SK-N-SH treated with all-trans-retinoic acid at 6 μM for 48 hours (cell line): ENCODE data around the gene CHRNA5.

Experiments
- ARNTL ChIP-seq: fragments of 450-650 bp; formaldehyde crosslinking; IDR thresholded peaks from 2 replicates; pipeline ENCODE4 v1.5.0; 2020; ENCODE audit warnings: low read depth, mild to moderate bottlenecking, moderate library complexity, borderline replicate concordance
- CSRNP3 ChIP-seq: fragments of 250-450 bp; sonication (Bioruptor Pico); IDR thresholded peaks from 2 replicates; pipeline ENCODE4 v1.5.1; 2021; ENCODE audit warnings: mild to moderate bottlenecking, moderate library complexity
- PATZ1 ChIP-seq: fragments of 250-450 bp; sonication (Bioruptor Pico); IDR thresholded peaks from 2 replicates; pipeline ENCODE4 v1.8.0; 2020; ENCODE audit warnings: mild to moderate bottlenecking, moderate library complexity, borderline replicate concordance
- POU6F1 ChIP-seq: fragments of 250-450 bp; sonication (Bioruptor Pico); IDR thresholded peaks from 2 replicates; pipeline ENCODE4 v1.8.0; 2021; ENCODE audit warnings: low read depth, mild to moderate bottlenecking, moderate library complexity, borderline replicate concordance
- PPARA ChIP-seq: fragments of 250-450 bp; sonication (Bioruptor Pico); IDR thresholded peaks from 2 replicates; pipeline ENCODE4 v1.5.0; 2020; ENCODE audit warnings: mild to moderate bottlenecking, borderline replicate concordance
- RARB ChIP-seq: fragments of 250-450 bp; sonication (Bioruptor Pico); IDR thresholded peaks from 2 replicates; pipeline ENCODE4 v1.8.0; 2021; ENCODE audit warnings: mild to moderate bottlenecking, moderate library complexity
- TOX ChIP-seq: fragments of 250-450 bp; sonication (Bioruptor Pico); IDR thresholded peaks from 2 replicates; pipeline ENCODE4 v1.8.0; 2021; ENCODE audit warnings: mild to moderate bottlenecking, moderate library complexity, borderline replicate concordance
- ZFP3 ChIP-seq: fragments of 250-450 bp; sonication (Bioruptor Pico); IDR thresholded peaks from 2 replicates; pipeline ENCODE4 v1.5.0; 2020; ENCODE audit warnings: mild to moderate bottlenecking, moderate library complexity
- ZNF70 ChIP-seq: fragments of 450-650 bp; formaldehyde crosslinking; IDR thresholded peaks from 2 replicates; pipeline ENCODE4 v1.5.0; 2020; ENCODE audit warnings: mild to moderate bottlenecking, moderate library complexity

DNA sequence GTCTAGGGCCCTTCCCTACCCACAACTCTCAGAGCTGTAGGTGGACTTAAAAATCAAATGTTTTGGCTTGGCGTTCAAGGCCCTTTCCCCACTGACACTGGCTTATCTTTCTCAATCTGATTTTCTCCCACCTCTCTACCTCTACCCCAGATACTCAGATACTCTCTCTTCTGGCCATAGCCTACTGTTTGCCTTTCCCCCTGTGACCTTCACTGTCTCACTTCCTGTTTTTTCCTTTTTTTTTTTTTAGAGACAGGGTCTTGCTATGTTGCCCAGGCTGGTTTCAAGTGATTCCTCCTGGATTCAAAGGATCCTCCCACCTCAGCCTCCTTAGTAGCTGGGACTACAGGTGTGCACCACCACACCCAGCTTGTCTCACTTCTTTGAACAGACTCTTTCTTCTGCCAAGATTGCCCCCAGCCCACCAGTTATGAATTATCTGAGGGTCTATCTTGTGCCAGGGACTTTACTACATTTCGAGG lies 71.1 kb downstream of the CHRNA5 start:
- no peak for TF ChIP-seq RARB (CRISPR knock-in tag)
- TF ChIP-seq PATZ1: no peak
- no peak for TF ChIP-seq ZNF70 (CRISPR knock-in tag)
- no peak for TF ChIP-seq CSRNP3 (CRISPR knock-in tag)
- no peak for TF ChIP-seq ARNTL (CRISPR knock-in tag)
- TF ChIP-seq ZFP3 (CRISPR knock-in tag): no peak
- TF ChIP-seq TOX: no peak
- TF ChIP-seq PPARA (CRISPR knock-in tag): no peak
- no peak for TF ChIP-seq POU6F1 (CRISPR knock-in tag)
